Keratinocyte (primary cell): ENCODE data around the gene TRPM2. TPM values are rescaled to one million over a fixed set of nuclear protein-coding genes. Genes with fewer than 3 reads are reported as not detected.

Experiments
- DNase-seq: peaks from one replicate; pipeline ENCODE4 v3.0.0-alpha.2; 2011; ENCODE audit warnings: low read depth, missing footprints, low spot score
- FAIRE-seq: peaks from 2 replicates; lab custom pipeline; 2011; peaks lifted over from hg19 to GRCh38; lab: Jason Lieb, UNC
- H2AFZ ChIP-seq: 2 replicates; pipeline ENCODE4 v1.6.0; 2012; ENCODE audit warnings: low read length, control low read depth, inconsistent platforms; ENCODE audit not compliant: control insufficient read depth
- H3K27ac ChIP-seq: 2 replicates; pipeline ENCODE4 v1.5.1; 2011; ENCODE audit warnings: low read length; ENCODE audit not compliant: control insufficient read depth, insufficient read depth
- H3K27me3 ChIP-seq: 3 replicates; pipeline ENCODE4 v1.6.0; 2011; ENCODE audit warnings: low read length; ENCODE audit not compliant: control insufficient read depth, insufficient read depth; ENCODE audit errors: extremely low read depth
- H3K36me3 ChIP-seq, 2 experiments: 2 replicates in 1 of 2; 3 replicates in 1 of 2; pipeline ENCODE4 v1.5.1; 2011; ENCODE audit warnings: low read length in 2 of 2, mild to moderate bottlenecking in 1 of 2; ENCODE audit not compliant: control insufficient read depth in 2 of 2, insufficient read depth in 2 of 2; ENCODE audit errors: extremely low read depth in 1 of 2
- H3K4me1 ChIP-seq: 3 replicates; pipeline ENCODE4 v1.5.1; 2011; ENCODE audit warnings: low read length; ENCODE audit not compliant: control insufficient read depth, insufficient read depth; ENCODE audit errors: extremely low read depth
- H3K4me2 ChIP-seq: 3 replicates; pipeline ENCODE4 v1.6.0; 2011; ENCODE audit warnings: low read depth, low read length; ENCODE audit not compliant: control insufficient read depth, insufficient read depth; ENCODE audit errors: extremely low read depth
- H3K4me3 ChIP-seq, 3 experiments: fragments of 200-600 bp in 1 of 3; sonication (generic) in 1 of 3; 2 replicates in 2 of 3; 3 replicates in 1 of 3; pipeline ENCODE4 v1.5.1; 2011 to 2016; ENCODE audit warnings: low read length in 3 of 3, mild to moderate bottlenecking in 3 of 3, control low read depth in 2 of 3, inconsistent platforms in 1 of 3, low read depth in 1 of 3, mixed read lengths in 1 of 3, mixed run types in 1 of 3, moderate library complexity in 1 of 3; ENCODE audit not compliant: control insufficient read depth in 2 of 3, insufficient read depth in 2 of 3; ENCODE audit errors: extremely low read depth in 1 of 3
- H3K79me2 ChIP-seq: 2 replicates; pipeline ENCODE4 v1.6.0; 2012; ENCODE audit warnings: low read length; ENCODE audit not compliant: control insufficient read depth, insufficient read depth
- H3K9ac ChIP-seq: 3 replicates; pipeline ENCODE4 v1.6.0; 2011; ENCODE audit warnings: low read length; ENCODE audit not compliant: control insufficient read depth, insufficient read depth; ENCODE audit errors: extremely low read depth
- H3K9me1 ChIP-seq: 3 replicates; pipeline ENCODE4 v1.6.0; 2011; ENCODE audit warnings: low read length; ENCODE audit not compliant: control insufficient read depth, insufficient read depth; ENCODE audit errors: extremely low read depth
- H3K9me3 ChIP-seq: 2 replicates; pipeline ENCODE4 v1.5.1; 2012; ENCODE audit warnings: low read depth, low read length; ENCODE audit not compliant: control insufficient read depth
- H4K20me1 ChIP-seq: 3 replicates; pipeline ENCODE4 v1.6.0; 2011; ENCODE audit warnings: low read length; ENCODE audit not compliant: control insufficient read depth, insufficient read depth; ENCODE audit errors: extremely low read depth
- EZH2 ChIP-seq: IDR thresholded peaks from one replicate; pipeline ENCODE4 v1.6.1; 2012; ENCODE audit warnings: inconsistent platforms, mild to moderate bottlenecking, low read length, moderate library complexity
- dilution Hi-C: fragments of 300-500 bp; cut with MboI; formaldehyde crosslinking; loops from one replicate; pipeline ENCODE4 v1.7.0; 2020; ENCODE audit warnings: low sequenced_read_pairs; ENCODE audit not compliant: extremely low pct_ligation_motif_present
- polyA plus RNA-seq, 5 experiments: library from polyadenylated mRNA; depleted of rRNA in 3 of 5; stranded (reverse) in 3 of 5; stranded (forward) in 1 of 5; unstranded in 1 of 5; fragments of >200 nt; gene quantifications; 1 replicate in 1 of 5; 2 replicates in 3 of 5; 3 replicates in 1 of 5; pipeline versions ENCODE4 v1.2.1 to v1.2.3, GENCODE V29; 2011 to 2012; ENCODE audit warnings: missing spikeins in 2 of 5, low read depth in 1 of 5, low replicate concordance in 1 of 5
- TF ChIP-seq, protein P1 (sequence below), 3 experiments: IDR thresholded peaks in 1 of 3; conservative IDR thresholded peaks in 1 of 3; optimal IDR thresholded peaks in 1 of 3; 2 replicates in 2 of 3; 3 replicates in 1 of 3; pipeline versions ENCODE3 to v1.5.1; 2011; ENCODE audit warnings: low read length in 3 of 3, mild to moderate bottlenecking in 3 of 3, moderate library complexity in 2 of 3, control low read depth in 1 of 3, inconsistent platforms in 1 of 3; ENCODE audit not compliant: insufficient read depth in 2 of 3; ENCODE audit errors: extremely low read depth in 1 of 3

TRPM2 gene
- polyA plus RNA-seq, 1 donor (not counting 4 experiments of a cell fraction or from before 2014, with no cell fraction given) = 0.31 TPM

DNA sequence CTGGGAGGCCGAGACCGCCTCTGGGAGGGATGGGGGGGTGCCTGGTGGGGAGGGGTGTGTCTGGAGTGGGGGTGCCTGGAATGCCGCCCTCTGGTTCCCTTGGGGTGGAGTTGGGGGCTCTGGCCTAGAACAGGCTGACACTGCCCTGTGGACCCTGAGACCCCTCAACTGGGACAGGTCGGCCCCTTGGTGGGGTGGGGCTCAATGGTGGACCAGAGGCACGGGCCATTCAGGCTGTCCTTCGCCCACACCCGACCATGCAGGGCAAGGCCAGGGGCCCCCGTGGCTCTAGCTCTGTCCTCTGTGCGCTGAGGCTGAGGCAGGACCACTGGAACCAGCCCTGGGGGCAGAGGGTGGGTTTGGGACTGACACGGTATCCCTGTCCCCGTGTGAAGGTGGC, 38.9 kb upstream of the TRPM2 start:
- Histone ChIP-seq H3K4me2 (no peak overlapping the region), H3K9me1 (no peaks in the 10 kb centered on the region), H3K27ac (no peak overlapping the region), H3K9me3 (no peaks in the 10 kb centered on the region), H2AFZ (no peak overlapping the region), H3K4me1 (peaks cover 3% of the 10 kb centered on the region), H3K79me2 (no peaks in the 10 kb centered on the region), H3K27me3 (no peaks in the 10 kb centered on the region), H3K4me3 (no peak overlapping the region), H4K20me1 (no peaks in the 10 kb centered on the region), H3K36me3 (peaks cover 9 to 38% of the 10 kb centered on the region in 2 experiments), H3K9ac (no peak overlapping the region)
- dilution Hi-C loops = no loop called here
- FAIRE-seq (no peak), DNase-seq (no peak)
- no peak for TF ChIP-seq EZH2
- TF ChIP-seq, protein P1, sequence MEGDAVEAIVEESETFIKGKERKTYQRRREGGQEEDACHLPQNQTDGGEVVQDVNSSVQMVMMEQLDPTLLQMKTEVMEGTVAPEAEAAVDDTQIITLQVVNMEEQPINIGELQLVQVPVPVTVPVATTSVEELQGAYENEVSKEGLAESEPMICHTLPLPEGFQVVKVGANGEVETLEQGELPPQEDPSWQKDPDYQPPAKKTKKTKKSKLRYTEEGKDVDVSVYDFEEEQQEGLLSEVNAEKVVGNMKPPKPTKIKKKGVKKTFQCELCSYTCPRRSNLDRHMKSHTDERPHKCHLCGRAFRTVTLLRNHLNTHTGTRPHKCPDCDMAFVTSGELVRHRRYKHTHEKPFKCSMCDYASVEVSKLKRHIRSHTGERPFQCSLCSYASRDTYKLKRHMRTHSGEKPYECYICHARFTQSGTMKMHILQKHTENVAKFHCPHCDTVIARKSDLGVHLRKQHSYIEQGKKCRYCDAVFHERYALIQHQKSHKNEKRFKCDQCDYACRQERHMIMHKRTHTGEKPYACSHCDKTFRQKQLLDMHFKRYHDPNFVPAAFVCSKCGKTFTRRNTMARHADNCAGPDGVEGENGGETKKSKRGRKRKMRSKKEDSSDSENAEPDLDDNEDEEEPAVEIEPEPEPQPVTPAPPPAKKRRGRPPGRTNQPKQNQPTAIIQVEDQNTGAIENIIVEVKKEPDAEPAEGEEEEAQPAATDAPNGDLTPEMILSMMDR (optimal IDR thresholded peaks at IDR 0.05 in 1 of 3, IDR thresholded peaks at IDR 0.05 in 1 of 3, conservative IDR thresholded peaks at IDR 0.05 in 1 of 3; ENCODE audit: extremely low read depth in 1 of 3, insufficient read depth in 2 of 3, low read length in 3 of 3) = no peak

GRCh38 chr21:44315691-44316203, 37.7 kb upstream of the TRPM2 start:
- H3K27me3 ChIP-seq = no peaks in the 10 kb centered on the region
- DNase-seq (no peak), FAIRE-seq (no peak)
- H3K4me3 ChIP-seq = no peak overlapping the region
- H4K20me1 ChIP-seq = no peaks in the 10 kb centered on the region
- no peaks in the 10 kb centered on the region for H3K79me2 ChIP-seq
- H3K4me2 ChIP-seq = no peak overlapping the region
- no peak overlapping the region for H2AFZ ChIP-seq
- no peaks in the 10 kb centered on the region for H3K9me3 ChIP-seq
- no peak overlapping the region for H3K9ac ChIP-seq
- no peak overlapping the region for H3K27ac ChIP-seq
- peaks cover 11 to 42% of the 10 kb centered on the region in 2 experiments for H3K36me3 ChIP-seq
- peaks cover 3% of the 10 kb centered on the region for H3K4me1 ChIP-seq
- TF ChIP-seq, protein P1 (optimal IDR thresholded peaks at IDR 0.05 in 1 of 3, IDR thresholded peaks at IDR 0.05 in 1 of 3, conservative IDR thresholded peaks at IDR 0.05 in 1 of 3; ENCODE audit: extremely low read depth in 1 of 3, insufficient read depth in 2 of 3, low read length in 3 of 3) = no peak
- TF ChIP-seq EZH2 = no peak
- H3K9me1 ChIP-seq = no peaks in the 10 kb centered on the region
- dilution Hi-C loops = no loop called here
